ENCODE data around the gene PTPRN2. TPM values are rescaled to one million over a fixed set of nuclear protein-coding genes. Genes with fewer than 3 reads are reported as not detected.
"Not testable (repeated sequence)": the region's sequence is repeated elsewhere in the genome, so short reads cannot be mapped to it uniquely, and the experiment has no call there.

Gene PTPRN2
- total and polyA plus RNA-seq, 7 donors = 3.2 to 7.1 (median 5.5) TPM

DNA sequence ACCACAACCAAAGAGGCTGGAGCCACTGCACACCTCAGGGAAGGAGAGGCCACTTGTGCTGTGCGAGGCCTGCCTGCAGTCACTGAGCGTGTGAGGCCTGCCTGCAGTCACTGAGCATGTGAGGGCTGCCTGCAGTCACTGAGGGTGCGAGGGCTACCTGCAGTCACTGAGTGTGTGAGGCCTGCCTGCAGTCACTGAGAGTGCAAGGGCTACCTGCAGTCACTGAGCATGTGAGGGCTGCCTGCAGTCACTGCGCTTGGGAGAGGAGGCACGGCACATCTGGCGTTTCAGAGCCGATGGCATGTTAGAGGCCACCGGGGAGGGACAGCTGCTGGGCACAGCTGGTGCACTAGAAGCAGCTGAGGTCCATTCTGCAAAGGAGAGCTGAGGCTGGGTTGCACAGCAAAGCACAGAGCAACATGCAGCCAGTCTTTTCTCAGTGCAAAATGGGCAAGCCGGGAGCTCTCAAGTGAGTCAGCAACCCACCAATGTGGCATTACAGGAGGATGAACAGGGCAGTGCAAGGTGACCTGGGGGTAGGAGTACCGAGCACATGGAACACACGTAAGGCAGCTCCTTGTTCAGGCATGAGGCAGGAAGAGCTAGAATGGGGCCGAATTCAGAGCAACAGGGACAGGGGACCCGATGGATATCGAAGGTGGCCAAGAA lies 540.1 kb downstream of the PTPRN2 start:
- Histone ChIP-seq H3K4me3 (no peak overlapping the region), H3K36me3 (no peaks in the 10 kb centered on the region), H3K27ac (no peak overlapping the region), H3K27me3 (no peaks in the 10 kb centered on the region), H3K4me1 (peaks cover 0 to 12% (median 3%) of the 10 kb centered on the region in 4 donors), H3K9me3 (no peaks in the 10 kb centered on the region)
- intact Hi-C loops (cut with DNase I) = no loop called here
- 85 to 93% methylated on average over 14 of the region's 14 CpGs for WGBS, 2 donors
- no peak for TF ChIP-seq POLR2A (IDR thresholded peaks at IDR 0.05)
- no peak for TF ChIP-seq EP300 (IDR thresholded peaks at IDR 0.05)
- TF ChIP-seq POLR2AphosphoS5 (IDR thresholded peaks at IDR 0.05) = no peak
- TF ChIP-seq, protein P1, sequence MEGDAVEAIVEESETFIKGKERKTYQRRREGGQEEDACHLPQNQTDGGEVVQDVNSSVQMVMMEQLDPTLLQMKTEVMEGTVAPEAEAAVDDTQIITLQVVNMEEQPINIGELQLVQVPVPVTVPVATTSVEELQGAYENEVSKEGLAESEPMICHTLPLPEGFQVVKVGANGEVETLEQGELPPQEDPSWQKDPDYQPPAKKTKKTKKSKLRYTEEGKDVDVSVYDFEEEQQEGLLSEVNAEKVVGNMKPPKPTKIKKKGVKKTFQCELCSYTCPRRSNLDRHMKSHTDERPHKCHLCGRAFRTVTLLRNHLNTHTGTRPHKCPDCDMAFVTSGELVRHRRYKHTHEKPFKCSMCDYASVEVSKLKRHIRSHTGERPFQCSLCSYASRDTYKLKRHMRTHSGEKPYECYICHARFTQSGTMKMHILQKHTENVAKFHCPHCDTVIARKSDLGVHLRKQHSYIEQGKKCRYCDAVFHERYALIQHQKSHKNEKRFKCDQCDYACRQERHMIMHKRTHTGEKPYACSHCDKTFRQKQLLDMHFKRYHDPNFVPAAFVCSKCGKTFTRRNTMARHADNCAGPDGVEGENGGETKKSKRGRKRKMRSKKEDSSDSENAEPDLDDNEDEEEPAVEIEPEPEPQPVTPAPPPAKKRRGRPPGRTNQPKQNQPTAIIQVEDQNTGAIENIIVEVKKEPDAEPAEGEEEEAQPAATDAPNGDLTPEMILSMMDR (IDR thresholded peaks at IDR 0.05) = no peak
- DNase-seq = peak; percentile 26

DNA sequence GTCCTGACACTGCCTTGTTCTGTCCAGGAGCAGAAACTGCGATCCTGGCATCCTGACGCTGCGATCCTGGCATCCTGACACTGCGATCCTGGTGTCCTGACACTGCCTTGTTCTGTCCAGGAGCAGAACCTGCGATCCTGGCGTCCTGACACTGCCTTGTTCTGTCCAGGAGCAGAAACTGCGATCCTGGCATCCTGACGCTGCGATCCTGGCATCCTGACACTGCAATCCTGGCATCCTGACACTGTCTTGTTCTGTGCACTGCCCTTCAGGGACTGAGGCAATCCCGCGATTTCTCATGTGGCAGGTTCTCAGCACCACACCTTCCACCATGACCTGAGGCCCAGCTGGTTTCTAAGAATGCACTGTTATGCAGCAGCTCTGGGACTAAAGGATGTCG lies 541.4 kb downstream of the PTPRN2 start:
- H3K36me3 ChIP-seq; DNase-seq; H3K4me3 ChIP-seq; H3K9me3 ChIP-seq; H3K27ac ChIP-seq; H3K27me3 ChIP-seq; intact Hi-C loops (cut with DNase I): not testable (repeated sequence)
- peaks cover 0 to 12% (median 3%) of the 10 kb centered on the region in 4 donors for H3K4me1 ChIP-seq
- 85 to 87% methylated on average over 12 of the region's 12 CpGs for WGBS, 2 donors

DNA sequence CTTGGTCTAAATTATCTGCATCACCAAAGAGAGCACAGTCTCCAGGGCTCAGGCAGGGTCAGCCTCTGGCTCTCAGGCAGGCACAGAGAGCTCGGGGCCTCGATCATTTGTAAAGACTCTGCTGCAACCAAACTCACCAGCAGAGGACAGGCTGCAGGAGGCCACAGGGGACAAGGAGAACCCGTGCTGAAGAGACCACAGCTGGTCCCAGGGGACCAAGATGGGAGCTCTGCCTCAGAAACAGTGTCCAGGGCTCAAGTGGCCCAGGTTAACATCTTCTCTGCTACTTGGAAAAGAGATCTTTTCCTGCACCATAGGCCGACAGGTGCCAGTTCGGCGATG lies 543.2 kb downstream of the PTPRN2 start:
- DNase-seq = peak; percentile 40
- intact Hi-C loops (cut with DNase I) = no loop called here
- Histone ChIP-seq H3K9me3 (peaks cover 0 to 5% (median under 1%) of the 10 kb centered on the region in 4 donors), H3K27me3 (no peaks in the 10 kb centered on the region), H3K4me1 (peaks cover 0 to 12% (median 3%) of the 10 kb centered on the region in 4 donors), H3K4me3 (no peak overlapping the region), H3K36me3 (no peaks in the 10 kb centered on the region), H3K27ac (no peak overlapping the region)
- TF ChIP-seq, protein P1 (IDR thresholded peaks at IDR 0.05) = no peak
- TF ChIP-seq POLR2A (IDR thresholded peaks at IDR 0.05) = no peak
- TF ChIP-seq POLR2AphosphoS5 (IDR thresholded peaks at IDR 0.05) = no peak
- no peak for TF ChIP-seq EP300 (IDR thresholded peaks at IDR 0.05)
- 70 to 74% methylated on average over 6 of the region's 6 CpGs for WGBS, 2 donors

DNA sequence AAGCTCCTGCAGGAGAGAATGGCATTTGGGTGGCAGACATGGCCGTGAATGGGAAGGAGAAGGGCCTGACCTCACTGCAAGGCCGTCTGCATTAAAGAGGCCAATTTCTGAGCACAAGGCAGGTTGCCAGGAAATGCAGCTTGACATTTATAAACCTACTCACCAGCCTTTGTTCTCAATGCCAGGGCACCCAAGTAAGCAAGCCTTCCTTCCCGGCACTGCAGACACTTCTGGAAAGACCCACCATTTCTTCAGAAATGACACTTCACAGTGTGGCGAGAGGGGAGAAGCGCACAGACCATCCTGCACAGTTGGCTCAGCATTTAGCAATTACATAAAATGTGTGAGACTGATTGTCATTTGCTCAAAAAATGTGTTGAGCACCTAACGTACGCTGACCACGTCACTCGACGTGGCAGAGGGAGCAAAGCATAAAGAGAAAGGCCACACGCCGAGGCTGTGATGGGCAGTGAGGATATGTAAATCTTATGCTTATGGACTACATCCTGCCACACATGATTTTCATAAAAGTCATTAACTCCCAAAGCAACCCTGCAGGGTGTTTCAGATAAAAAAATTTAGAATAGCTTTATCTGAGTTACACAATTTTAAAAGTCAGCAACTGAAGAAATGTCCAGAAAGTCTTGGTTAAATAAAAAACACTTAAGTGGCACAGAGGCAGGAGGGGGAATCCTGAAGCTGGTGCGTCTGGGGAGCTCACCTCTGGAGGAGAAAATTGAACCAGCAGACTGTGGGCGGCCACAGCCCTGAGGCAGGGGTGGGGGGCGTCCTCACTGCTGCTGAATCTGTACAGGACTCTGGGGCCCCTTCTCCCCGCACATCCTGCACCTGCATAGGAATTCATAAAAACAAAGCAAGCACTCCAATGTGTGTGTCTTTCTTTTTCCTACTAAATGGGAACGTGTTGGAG lies 543.8 kb downstream of the PTPRN2 start:
- Histone ChIP-seq H3K4me1 (peaks cover 0 to 12% (median 3%) of the 10 kb centered on the region in 4 donors), H3K4me3 (no peak overlapping the region), H3K36me3 (no peaks in the 10 kb centered on the region), H3K27ac (peak overlapping the region in 1 of 4 donors; percentile 30), H3K9me3 (peaks cover 2 to 11% (median 5%) of the 10 kb centered on the region in 4 donors), H3K27me3 (no peaks in the 10 kb centered on the region)
- TF ChIP-seq POLR2A (IDR thresholded peaks at IDR 0.05) (no peak), EP300 (IDR thresholded peaks at IDR 0.05) (no peak), POLR2AphosphoS5 (IDR thresholded peaks at IDR 0.05) (no peak)
- TF ChIP-seq, protein P1 (IDR thresholded peaks at IDR 0.05) = no peak
- WGBS, 2 donors = 63 to 67% methylated on average over 17 of the region's 17 CpGs
- peak; percentile 57 for DNase-seq
- intact Hi-C loops (cut with DNase I) = no loop called here

Measured in sigmoid colon (tissue), 7 donors.